SK-N-SH treated with all-trans-retinoic acid at 6 μM for 48 hours (cell line): ENCODE measurements around the gene ZCCHC7.
A peak's percentile ranks its signal among the peaks of the same experiment; 100 is the strongest.
"Not testable (repeated sequence)": the region's sequence is repeated elsewhere in the genome, so short reads cannot be mapped to it uniquely, and the experiment has no call there.

ENCODE experiments used
- ATAC-seq: fragments of 200-7000 bp; cut with Tn5 transposase; 3 replicates; pipeline ENCODE4 v1.9.1; 2020; ENCODE audit warnings: mild to moderate bottlenecking, moderate library complexity
- ARNTL ChIP-seq: fragments of 450-650 bp; formaldehyde crosslinking; IDR thresholded peaks from 2 replicates; pipeline ENCODE4 v1.5.0; 2020; ENCODE audit warnings: low read depth, mild to moderate bottlenecking, moderate library complexity, borderline replicate concordance
- BACH2 ChIP-seq: fragments of 250-450 bp; sonication (Bioruptor Pico); IDR thresholded peaks from 2 replicates; pipeline ENCODE4 v1.9.0; 2021; ENCODE audit warnings: mild to moderate bottlenecking, borderline replicate concordance
- CREB5 ChIP-seq: fragments of 250-450 bp; sonication (Bioruptor Pico); IDR thresholded peaks from 2 replicates; pipeline ENCODE4 v1.5.1; 2020; ENCODE audit warnings: low read depth, mild to moderate bottlenecking, moderate library complexity
- CSDC2 ChIP-seq: fragments of 250-450 bp; sonication (Bioruptor Pico); IDR thresholded peaks from 2 replicates; pipeline ENCODE4 v1.5.0; 2020; ENCODE audit warnings: mild to moderate bottlenecking, moderate library complexity
- ESRRG ChIP-seq: fragments of 250-450 bp; sonication (Bioruptor Pico); IDR thresholded peaks from 2 replicates; pipeline ENCODE4 v1.6.1; 2021; ENCODE audit warnings: mild to moderate bottlenecking
- GLIS3 ChIP-seq: fragments of 250-450 bp; sonication (Bioruptor Pico); IDR thresholded peaks from 2 replicates; pipeline ENCODE4 v1.5.0; 2020; ENCODE audit warnings: mild to moderate bottlenecking, moderate library complexity
- ISL1 ChIP-seq: fragments of 250-450 bp; sonication (Bioruptor Pico); IDR thresholded peaks from 2 replicates; pipeline ENCODE4 v2.1.2; 2022; ENCODE audit warnings: mild to moderate bottlenecking, moderate library complexity
- PATZ1 ChIP-seq: fragments of 250-450 bp; sonication (Bioruptor Pico); IDR thresholded peaks from 2 replicates; pipeline ENCODE4 v1.8.0; 2020; ENCODE audit warnings: mild to moderate bottlenecking, moderate library complexity, borderline replicate concordance
- PPARA ChIP-seq: fragments of 250-450 bp; sonication (Bioruptor Pico); IDR thresholded peaks from 2 replicates; pipeline ENCODE4 v1.5.0; 2020; ENCODE audit warnings: mild to moderate bottlenecking, borderline replicate concordance
- RARB ChIP-seq: fragments of 250-450 bp; sonication (Bioruptor Pico); IDR thresholded peaks from 2 replicates; pipeline ENCODE4 v1.8.0; 2021; ENCODE audit warnings: mild to moderate bottlenecking, moderate library complexity
- SNAI2 ChIP-seq: fragments of 250-450 bp; sonication (Bioruptor Pico); IDR thresholded peaks from 2 replicates; pipeline ENCODE4 v1.5.0; 2020; ENCODE audit warnings: mild to moderate bottlenecking, moderate library complexity
- TCF4 ChIP-seq: fragments of 250-450 bp; sonication (Bioruptor Pico); IDR thresholded peaks from 2 replicates; pipeline ENCODE4 v1.8.0; 2021; ENCODE audit warnings: mild to moderate bottlenecking, moderate library complexity, borderline replicate concordance
- TOX ChIP-seq: fragments of 250-450 bp; sonication (Bioruptor Pico); IDR thresholded peaks from 2 replicates; pipeline ENCODE4 v1.8.0; 2021; ENCODE audit warnings: mild to moderate bottlenecking, moderate library complexity, borderline replicate concordance
- ZFP3 ChIP-seq: fragments of 250-450 bp; sonication (Bioruptor Pico); IDR thresholded peaks from 2 replicates; pipeline ENCODE4 v1.5.0; 2020; ENCODE audit warnings: mild to moderate bottlenecking, moderate library complexity
- ZFP30 ChIP-seq: fragments of 450-650 bp; formaldehyde crosslinking; IDR thresholded peaks from 2 replicates; pipeline ENCODE4 v1.5.0; 2022; ENCODE audit warnings: mild to moderate bottlenecking, moderate library complexity
- ZNF70 ChIP-seq: fragments of 450-650 bp; formaldehyde crosslinking; IDR thresholded peaks from 2 replicates; pipeline ENCODE4 v1.5.0; 2020; ENCODE audit warnings: mild to moderate bottlenecking, moderate library complexity
- ZNF8 ChIP-seq: fragments of 450-650 bp; formaldehyde crosslinking; IDR thresholded peaks from 2 replicates; pipeline ENCODE4 v1.5.0; 2020; ENCODE audit warnings: mild to moderate bottlenecking, moderate library complexity
- TF ChIP-seq, protein P1 (sequence below): fragments of 250-450 bp; sonication (Bioruptor Pico); IDR thresholded peaks from 2 replicates; pipeline ENCODE4 v1.8.0; 2021; ENCODE audit warnings: low read depth, mild to moderate bottlenecking, moderate library complexity, borderline replicate concordance
- TF ChIP-seq, protein P2 (sequence below): fragments of 250-450 bp; sonication (Bioruptor Pico); IDR thresholded peaks from 2 replicates; pipeline ENCODE4 v1.5.0; 2020; ENCODE audit warnings: mild to moderate bottlenecking, moderate library complexity

The ZCCHC7 gene

DNA sequence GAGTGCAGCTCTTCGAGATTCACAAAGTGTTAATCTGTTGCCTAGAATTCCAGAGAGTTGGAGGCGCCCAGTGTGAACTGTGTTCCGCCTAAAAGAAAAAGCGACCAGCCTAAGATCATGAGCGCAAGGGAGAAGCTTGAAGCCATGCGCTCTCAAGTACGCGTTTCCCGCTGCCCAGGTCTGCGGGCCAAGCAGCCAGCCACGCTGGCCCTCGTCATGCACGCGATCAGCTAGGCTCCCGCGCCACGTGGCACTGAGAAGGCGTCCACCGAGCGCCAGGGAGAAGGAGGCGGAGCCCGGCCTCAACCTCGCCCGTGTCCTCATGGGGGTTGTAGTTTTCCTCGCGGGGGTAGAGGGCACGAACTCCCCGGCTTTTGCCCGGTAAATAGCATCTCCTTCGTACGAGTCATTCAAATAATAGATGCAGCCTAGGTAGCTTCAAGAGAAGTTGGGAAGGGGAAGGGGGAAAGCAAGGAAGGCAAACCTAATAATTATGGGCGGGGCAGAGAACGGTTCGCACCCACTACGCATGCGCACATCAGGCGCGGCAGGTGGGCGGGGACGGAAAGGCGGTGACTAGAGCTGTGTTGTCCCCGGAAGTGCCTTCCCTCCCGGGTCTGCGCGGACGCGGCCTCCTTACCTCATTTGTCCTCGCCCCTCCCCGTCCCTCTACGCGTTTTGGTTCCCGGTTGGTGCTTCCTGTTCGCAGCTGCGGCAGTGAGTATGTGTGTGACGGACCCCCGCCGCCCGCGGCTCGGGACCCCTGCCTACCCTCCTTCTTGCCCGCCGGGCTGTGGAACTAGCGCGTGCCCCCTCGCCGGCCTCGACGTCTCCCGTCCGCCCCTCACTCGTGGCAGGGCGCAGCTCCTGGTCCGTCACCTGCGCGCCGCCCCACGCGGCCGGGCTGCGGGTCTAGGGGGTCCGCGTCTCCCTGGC is at the start of gene ZCCHC7:
Gene ZCCHC7 (plus strand): TSS at position 668 of the 936 bp plus-strand sequence.
- ATAC-seq: peak; percentile 98
- no peak; the same call in 1 of the 2 replicates for TF ChIP-seq ZNF70 (CRISPR knock-in tag)
- no peak for TF ChIP-seq ZFP30 (CRISPR knock-in tag)
- TF ChIP-seq SNAI2: peak; percentile 47; the same call in 1 of the 2 replicates
- no peak for TF ChIP-seq ZNF8 (CRISPR knock-in tag)
- no peak for TF ChIP-seq CREB5 (CRISPR knock-in tag)
- no peak for TF ChIP-seq TOX (CRISPR knock-in tag)
- TF ChIP-seq, protein P1, sequence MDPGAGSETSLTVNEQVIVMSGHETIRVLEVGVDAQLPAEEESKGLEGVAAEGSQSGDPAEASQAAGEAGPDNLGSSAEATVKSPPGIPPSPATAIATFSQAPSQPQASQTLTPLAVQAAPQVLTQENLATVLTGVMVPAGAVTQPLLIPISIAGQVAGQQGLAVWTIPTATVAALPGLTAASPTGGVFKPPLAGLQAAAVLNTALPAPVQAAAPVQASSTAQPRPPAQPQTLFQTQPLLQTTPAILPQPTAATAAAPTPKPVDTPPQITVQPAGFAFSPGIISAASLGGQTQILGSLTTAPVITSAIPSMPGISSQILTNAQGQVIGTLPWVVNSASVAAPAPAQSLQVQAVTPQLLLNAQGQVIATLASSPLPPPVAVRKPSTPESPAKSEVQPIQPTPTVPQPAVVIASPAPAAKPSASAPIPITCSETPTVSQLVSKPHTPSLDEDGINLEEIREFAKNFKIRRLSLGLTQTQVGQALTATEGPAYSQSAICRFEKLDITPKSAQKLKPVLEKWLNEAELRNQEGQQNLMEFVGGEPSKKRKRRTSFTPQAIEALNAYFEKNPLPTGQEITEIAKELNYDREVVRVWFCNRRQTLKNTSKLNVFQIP: no peak
- no peak for TF ChIP-seq ESRRG (CRISPR knock-in tag)
- TF ChIP-seq, protein P2, sequence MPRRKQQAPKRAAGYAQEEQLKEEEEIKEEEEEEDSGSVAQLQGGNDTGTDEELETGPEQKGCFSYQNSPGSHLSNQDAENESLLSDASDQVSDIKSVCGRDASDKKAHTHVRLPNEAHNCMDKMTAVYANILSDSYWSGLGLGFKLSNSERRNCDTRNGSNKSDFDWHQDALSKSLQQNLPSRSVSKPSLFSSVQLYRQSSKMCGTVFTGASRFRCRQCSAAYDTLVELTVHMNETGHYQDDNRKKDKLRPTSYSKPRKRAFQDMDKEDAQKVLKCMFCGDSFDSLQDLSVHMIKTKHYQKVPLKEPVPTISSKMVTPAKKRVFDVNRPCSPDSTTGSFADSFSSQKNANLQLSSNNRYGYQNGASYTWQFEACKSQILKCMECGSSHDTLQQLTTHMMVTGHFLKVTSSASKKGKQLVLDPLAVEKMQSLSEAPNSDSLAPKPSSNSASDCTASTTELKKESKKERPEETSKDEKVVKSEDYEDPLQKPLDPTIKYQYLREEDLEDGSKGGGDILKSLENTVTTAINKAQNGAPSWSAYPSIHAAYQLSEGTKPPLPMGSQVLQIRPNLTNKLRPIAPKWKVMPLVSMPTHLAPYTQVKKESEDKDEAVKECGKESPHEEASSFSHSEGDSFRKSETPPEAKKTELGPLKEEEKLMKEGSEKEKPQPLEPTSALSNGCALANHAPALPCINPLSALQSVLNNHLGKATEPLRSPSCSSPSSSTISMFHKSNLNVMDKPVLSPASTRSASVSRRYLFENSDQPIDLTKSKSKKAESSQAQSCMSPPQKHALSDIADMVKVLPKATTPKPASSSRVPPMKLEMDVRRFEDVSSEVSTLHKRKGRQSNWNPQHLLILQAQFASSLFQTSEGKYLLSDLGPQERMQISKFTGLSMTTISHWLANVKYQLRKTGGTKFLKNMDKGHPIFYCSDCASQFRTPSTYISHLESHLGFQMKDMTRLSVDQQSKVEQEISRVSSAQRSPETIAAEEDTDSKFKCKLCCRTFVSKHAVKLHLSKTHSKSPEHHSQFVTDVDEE (CRISPR knock-in tag): 0 out of 2 replicates have a peak, but pooled peaks have one; percentile 19
- no peak for TF ChIP-seq PATZ1 (CRISPR knock-in tag)
- TF ChIP-seq PPARA (CRISPR knock-in tag): 0 out of 2 replicates have a peak, but pooled peaks have one; percentile 29
- TF ChIP-seq CSDC2: peak; percentile 91; the same call in 1 of the 2 replicates
- TF ChIP-seq ZFP3 (CRISPR knock-in tag): peak; percentile 69

DNA sequence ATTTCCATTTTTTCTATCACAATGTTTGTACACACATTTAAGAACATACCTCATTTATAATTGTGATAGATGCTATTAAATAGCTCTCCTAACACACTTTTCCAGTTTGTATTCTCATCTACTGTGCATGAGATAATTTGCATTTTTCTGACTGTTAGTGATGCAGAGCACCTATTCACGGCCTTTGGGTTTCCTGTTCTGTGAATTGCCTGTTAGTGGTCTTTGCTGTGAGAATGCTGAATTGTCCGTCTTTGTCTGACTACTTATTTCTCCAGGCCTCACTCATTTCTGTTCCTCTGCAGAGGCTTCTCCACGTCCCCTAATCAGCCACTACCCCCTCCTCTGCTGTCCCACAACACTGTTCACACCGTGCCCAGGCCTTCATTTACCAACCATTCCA is 45.6 kb upstream of the ZCCHC7 start:
- ATAC-seq: not testable (repeated sequence)

GRCh38 chr9:37079370-37080164 is 40.8 kb upstream of the ZCCHC7 start:
- ATAC-seq: peak; percentile 98
- no peak for TF ChIP-seq TOX (CRISPR knock-in tag)
- no peak for TF ChIP-seq ARNTL (CRISPR knock-in tag)
- 0 out of 2 replicates have a peak, but pooled peaks have one; percentile 46 for TF ChIP-seq ZFP3 (CRISPR knock-in tag)
- no peak for TF ChIP-seq ZFP30 (CRISPR knock-in tag)
- no peak for TF ChIP-seq ZNF8 (CRISPR knock-in tag)
- peak; percentile 77 for TF ChIP-seq SNAI2
- TF ChIP-seq BACH2 (CRISPR knock-in tag): no peak
- TF ChIP-seq ZNF70 (CRISPR knock-in tag): no peak
- TF ChIP-seq CSDC2: peak; percentile 91
- TF ChIP-seq ISL1: no peak
- no peak for TF ChIP-seq PATZ1 (CRISPR knock-in tag)
- TF ChIP-seq, protein P2 (CRISPR knock-in tag): peak; percentile 37; the same call in 1 of the 2 replicates
- TF ChIP-seq, protein P1: 0 out of 2 replicates have a peak, but pooled peaks have one; percentile 36
- no peak for TF ChIP-seq ESRRG (CRISPR knock-in tag)
- TF ChIP-seq RARB (CRISPR knock-in tag): no peak
- TF ChIP-seq TCF4 (CRISPR knock-in tag): no peak
- TF ChIP-seq GLIS3 (CRISPR knock-in tag): no peak
